ENCODE results near the gene ZNF292. TPM values are rescaled to one million over a fixed set of nuclear protein-coding genes. Genes with fewer than 3 reads are reported as not detected.

Gene ZNF292
- polyA plus RNA-seq, 1 of the 3 experiments (the other 2 are of a cell fraction) = 3.2 TPM

DNA sequence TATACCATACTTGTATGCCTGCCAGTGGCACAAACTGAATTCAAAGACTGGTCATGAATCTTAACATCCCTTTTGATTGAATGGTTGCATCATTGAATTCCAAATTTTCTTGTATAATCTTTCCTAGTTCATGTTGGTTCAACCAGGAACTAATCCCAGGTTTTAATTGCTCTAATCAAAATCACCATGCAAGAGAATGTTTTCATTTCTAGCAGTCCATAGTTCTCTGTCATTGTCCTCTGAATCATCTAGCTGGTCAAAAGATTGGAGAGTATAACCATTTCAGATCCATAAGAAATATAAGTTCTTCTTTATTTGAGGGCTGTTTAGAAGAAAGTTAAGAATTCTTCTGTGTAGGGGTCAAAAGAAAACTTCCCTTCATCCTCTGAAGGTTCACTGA is 57.2 kb downstream of the ZNF292 start:
- Histone ChIP-seq H2AFZ (ENCODE audit: low read depth) (no peak overlapping the region), H3K9me2 (no peaks in the 10 kb centered on the region), H3K79me2 (ENCODE audit: insufficient read depth) (peaks cover 72% of the 10 kb centered on the region), H3K27ac (ENCODE audit: low read depth in 2 of 2, low read length in 1 of 2) (no peak overlapping the region), H3F3A (replicated peaks; ENCODE audit: insufficient read depth) (no peaks in the 10 kb centered on the region), H4K20me1 (ENCODE audit: insufficient read depth) (peaks cover 70% of the 10 kb centered on the region), H3K9me3 (no peaks in the 10 kb centered on the region), H3K4me1 (ENCODE audit: control insufficient read depth in 1 of 2, insufficient read depth in 2 of 2, low read depth in 1 of 2, low read length in 1 of 2) (peaks cover 0 to 6% of the 10 kb centered on the region in 2 experiments; a peak in 2 of 4 replicates), H3K36me3 (replicated peaks in 1 of 2; ENCODE audit: control insufficient read depth in 1 of 2, insufficient read depth in 2 of 2, low read length in 1 of 2) (peaks cover 15 to 37% of the 10 kb centered on the region in 2 experiments), H3K9ac (no peak overlapping the region), H3K27me3 (ENCODE audit: insufficient read depth) (no peaks in the 10 kb centered on the region), H3K4me2 (no peak overlapping the region), H3K4me3 (ENCODE audit: low read depth in 2 of 2, low read length in 1 of 2) (no peak overlapping the region)
- TF ChIP-seq TAF1 (IDR thresholded peaks at IDR 0.05; ENCODE audit: borderline replicate concordance, low read depth, low read length) (no peak), PBX3 (IDR thresholded peaks at IDR 0.05) (no peak), JUND (IDR thresholded peaks at IDR 0.05) (no peak), POLR2AphosphoS5 (IDR thresholded peaks at IDR 0.05; ENCODE audit: low read depth, low read length) (no peak), RAD21 (IDR thresholded peaks at IDR 0.05; ENCODE audit: low read length) (no peak), YY1 (IDR thresholded peaks at IDR 0.05; ENCODE audit: low read depth) (no peak)
- DNase-seq = no peak
- POLR2A ChIA-PET = no interaction called here
- CTCF ChIA-PET = no interaction called here

- Histone ChIP-seq H3K9me2 (no peaks in the 10 kb centered on the region), H3K4me2 (no peak overlapping the region), H3K4me3 (ENCODE audit: low read depth in 2 of 2, low read length in 1 of 2) (no peak overlapping the region), H3F3A (replicated peaks; ENCODE audit: insufficient read depth) (no peaks in the 10 kb centered on the region), H3K27me3 (ENCODE audit: insufficient read depth) (no peaks in the 10 kb centered on the region), H3K27ac (ENCODE audit: low read depth in 2 of 2, low read length in 1 of 2) (no peak overlapping the region), H3K9ac (no peak overlapping the region), H3K79me2 (ENCODE audit: insufficient read depth) (peaks cover 64% of the 10 kb centered on the region), H4K20me1 (ENCODE audit: insufficient read depth) (peaks cover 63% of the 10 kb centered on the region), H3K36me3 (replicated peaks in 1 of 2; ENCODE audit: control insufficient read depth in 1 of 2, insufficient read depth in 2 of 2, low read length in 1 of 2) (peaks cover 22 to 41% of the 10 kb centered on the region in 2 experiments), H2AFZ (ENCODE audit: low read depth) (no peak overlapping the region), H3K9me3 (no peaks in the 10 kb centered on the region), H3K4me1 (ENCODE audit: control insufficient read depth in 1 of 2, insufficient read depth in 2 of 2, low read depth in 1 of 2, low read length in 1 of 2) (peaks cover 0 to 6% of the 10 kb centered on the region in 2 experiments; a peak in 1 of 4 replicates)
- WGBS (ENCODE audit: low lambda C conversion rate) = 95% methylated on average over 5 of the region's 5 CpGs
- ChIA-PET POLR2A (no interaction called here), CTCF (no interaction called here)
- no peak for DNase-seq
- TF ChIP-seq MXI1 (IDR thresholded peaks at IDR 0.05; ENCODE audit: low read depth, low read length) = no peak
- TF ChIP-seq RCOR1 (IDR thresholded peaks at IDR 0.05; ENCODE audit: low read length) = no peak
- TF ChIP-seq TEAD4 (IDR thresholded peaks at IDR 0.05; ENCODE audit: borderline replicate concordance, insufficient read depth) = no peak
- no peak for TF ChIP-seq FOXM1 (IDR thresholded peaks at IDR 0.05; ENCODE audit: low read depth)
- TF ChIP-seq YY1 (IDR thresholded peaks at IDR 0.05; ENCODE audit: low read depth) = no peak
- TF ChIP-seq, protein P1, sequence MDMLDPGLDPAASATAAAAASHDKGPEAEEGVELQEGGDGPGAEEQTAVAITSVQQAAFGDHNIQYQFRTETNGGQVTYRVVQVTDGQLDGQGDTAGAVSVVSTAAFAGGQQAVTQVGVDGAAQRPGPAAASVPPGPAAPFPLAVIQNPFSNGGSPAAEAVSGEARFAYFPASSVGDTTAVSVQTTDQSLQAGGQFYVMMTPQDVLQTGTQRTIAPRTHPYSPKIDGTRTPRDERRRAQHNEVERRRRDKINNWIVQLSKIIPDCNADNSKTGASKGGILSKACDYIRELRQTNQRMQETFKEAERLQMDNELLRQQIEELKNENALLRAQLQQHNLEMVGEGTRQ (IDR thresholded peaks at IDR 0.05; ENCODE audit: borderline replicate concordance, low read depth, low read length) = no peak
- TF ChIP-seq SMC3 (IDR thresholded peaks at IDR 0.05; ENCODE audit: low read depth, low read length) = no peak
- TF ChIP-seq JUND (IDR thresholded peaks at IDR 0.05) = no peak
- TF ChIP-seq RFX5 (IDR thresholded peaks at IDR 0.05; ENCODE audit: low read length) = no peak
- TF ChIP-seq CTCF (IDR thresholded peaks at IDR 0.05) = no peak
- no peak for TF ChIP-seq SIN3A (IDR thresholded peaks at IDR 0.05; ENCODE audit: borderline replicate concordance, low read depth, low read length)
- no peak for TF ChIP-seq RXRA (IDR thresholded peaks at IDR 0.05; ENCODE audit: borderline replicate concordance, low read depth)
- TF ChIP-seq TAF1 (IDR thresholded peaks at IDR 0.05; ENCODE audit: borderline replicate concordance, low read depth, low read length) = no peak
- TF ChIP-seq TCF12 (IDR thresholded peaks at IDR 0.05) = no peak
- no peak for TF ChIP-seq FOSL2 (IDR thresholded peaks at IDR 0.05; ENCODE audit: borderline replicate concordance, low read depth)
- TF ChIP-seq POLR2AphosphoS5 (IDR thresholded peaks at IDR 0.05; ENCODE audit: low read depth, low read length) = no peak
- no peak for TF ChIP-seq NFIC (IDR thresholded peaks at IDR 0.05; ENCODE audit: borderline replicate concordance)
- TF ChIP-seq, protein P2, sequence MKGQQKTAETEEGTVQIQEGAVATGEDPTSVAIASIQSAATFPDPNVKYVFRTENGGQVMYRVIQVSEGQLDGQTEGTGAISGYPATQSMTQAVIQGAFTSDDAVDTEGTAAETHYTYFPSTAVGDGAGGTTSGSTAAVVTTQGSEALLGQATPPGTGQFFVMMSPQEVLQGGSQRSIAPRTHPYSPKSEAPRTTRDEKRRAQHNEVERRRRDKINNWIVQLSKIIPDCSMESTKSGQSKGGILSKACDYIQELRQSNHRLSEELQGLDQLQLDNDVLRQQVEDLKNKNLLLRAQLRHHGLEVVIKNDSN (IDR thresholded peaks at IDR 0.05; ENCODE audit: borderline replicate concordance, low read depth) = no peak
- TF ChIP-seq GABPA (IDR thresholded peaks at IDR 0.05; ENCODE audit: low read depth) = no peak
These were observed 58.0 kb downstream of the ZNF292 start for GRCh38 chr6:87213364-87213763.

Data from SK-N-SH (cell line).